ENCODE measurements around the gene SLC25A21.

SLC25A21 gene

DNA sequence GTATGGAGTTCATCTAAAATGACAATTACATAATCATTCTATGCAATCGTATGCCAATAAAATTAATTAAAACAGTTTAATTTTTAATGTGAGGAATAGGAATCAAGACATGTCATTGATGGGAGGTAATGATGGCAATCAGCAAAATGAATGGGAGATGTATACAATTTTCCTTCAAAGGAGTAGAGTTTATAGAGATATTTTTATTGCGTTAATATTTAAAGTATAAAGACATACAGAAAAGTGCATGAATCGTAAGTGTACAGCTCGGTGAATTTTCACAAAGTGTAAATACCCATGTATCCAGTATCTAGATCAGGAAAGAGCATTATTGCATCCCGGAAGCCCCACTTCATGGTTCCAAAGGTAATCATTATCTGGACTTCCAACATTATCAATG lies 26.5 kb upstream of the SLC25A21 start:
- no peaks in the 10 kb centered on the region for H3K27me3 ChIP-seq (ENCODE audit: control insufficient read depth, low read length)
- no peaks in the 10 kb centered on the region for H3K4me1 ChIP-seq (ENCODE audit: control insufficient read depth, low read length)
- no peaks in the 10 kb centered on the region for H3K36me3 ChIP-seq (ENCODE audit: control insufficient read depth, low read length)
- no peaks in the 10 kb centered on the region; the same call in 1 of the 2 replicates for H3K9me3 ChIP-seq (ENCODE audit: control insufficient read depth, insufficient read depth, low read length)
- H4K20me1 ChIP-seq (ENCODE audit: control insufficient read depth, insufficient read depth, low read depth, low read length) = no peaks in the 10 kb centered on the region
- no peaks in the 10 kb centered on the region for H3K79me2 ChIP-seq (ENCODE audit: control insufficient read depth, low read length)
- no peak for TF ChIP-seq EZH2phosphoT487 (IDR thresholded peaks at IDR 0.05; ENCODE audit: borderline replicate concordance, low read length)
- TF ChIP-seq, protein P1, sequence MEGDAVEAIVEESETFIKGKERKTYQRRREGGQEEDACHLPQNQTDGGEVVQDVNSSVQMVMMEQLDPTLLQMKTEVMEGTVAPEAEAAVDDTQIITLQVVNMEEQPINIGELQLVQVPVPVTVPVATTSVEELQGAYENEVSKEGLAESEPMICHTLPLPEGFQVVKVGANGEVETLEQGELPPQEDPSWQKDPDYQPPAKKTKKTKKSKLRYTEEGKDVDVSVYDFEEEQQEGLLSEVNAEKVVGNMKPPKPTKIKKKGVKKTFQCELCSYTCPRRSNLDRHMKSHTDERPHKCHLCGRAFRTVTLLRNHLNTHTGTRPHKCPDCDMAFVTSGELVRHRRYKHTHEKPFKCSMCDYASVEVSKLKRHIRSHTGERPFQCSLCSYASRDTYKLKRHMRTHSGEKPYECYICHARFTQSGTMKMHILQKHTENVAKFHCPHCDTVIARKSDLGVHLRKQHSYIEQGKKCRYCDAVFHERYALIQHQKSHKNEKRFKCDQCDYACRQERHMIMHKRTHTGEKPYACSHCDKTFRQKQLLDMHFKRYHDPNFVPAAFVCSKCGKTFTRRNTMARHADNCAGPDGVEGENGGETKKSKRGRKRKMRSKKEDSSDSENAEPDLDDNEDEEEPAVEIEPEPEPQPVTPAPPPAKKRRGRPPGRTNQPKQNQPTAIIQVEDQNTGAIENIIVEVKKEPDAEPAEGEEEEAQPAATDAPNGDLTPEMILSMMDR (IDR thresholded peaks at IDR 0.05; ENCODE audit: low read depth, low read length, poor library complexity, severe bottlenecking) = no peak
- H3K27ac ChIP-seq (ENCODE audit: low read depth, low read length) = no peak overlapping the region
- no peak overlapping the region for H3K4me2 ChIP-seq (ENCODE audit: low read length)
- no peaks in the 10 kb centered on the region for H3K9me2 ChIP-seq (replicated peaks; ENCODE audit: control insufficient read depth, low read length)
- no peak overlapping the region for H3K4me3 ChIP-seq (ENCODE audit: low read length)
- no peaks in the 10 kb centered on the region for H3F3A ChIP-seq (ENCODE audit: control insufficient read depth, insufficient read depth)

DNA sequence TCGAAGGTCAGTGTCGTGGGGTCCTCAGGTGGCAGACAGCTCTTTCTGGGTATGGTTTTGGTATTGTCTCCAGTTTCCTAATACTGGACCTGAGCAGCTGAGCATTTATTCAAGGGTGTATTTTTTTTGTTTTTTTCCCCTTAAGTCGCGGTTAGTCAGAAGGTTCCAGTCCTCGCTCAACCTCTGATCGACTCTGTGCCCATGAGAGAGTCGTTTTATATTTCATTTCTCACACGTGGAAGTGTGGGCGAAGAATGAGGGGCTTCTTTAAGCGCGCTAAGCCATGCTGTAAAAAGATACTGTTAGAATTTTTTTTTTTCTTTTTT lies 25.8 kb upstream of the SLC25A21 start:
- H3F3A ChIP-seq (ENCODE audit: control insufficient read depth, insufficient read depth) = no peaks in the 10 kb centered on the region
- H3K27ac ChIP-seq (ENCODE audit: low read depth, low read length) = no peak overlapping the region
- no peaks in the 10 kb centered on the region for H3K9me2 ChIP-seq (replicated peaks; ENCODE audit: control insufficient read depth, low read length)
- H3K27me3 ChIP-seq (ENCODE audit: control insufficient read depth, low read length) = no peaks in the 10 kb centered on the region
- no peaks in the 10 kb centered on the region; the same call in 1 of the 2 replicates for H3K9me3 ChIP-seq (ENCODE audit: control insufficient read depth, insufficient read depth, low read length)
- H3K36me3 ChIP-seq (ENCODE audit: control insufficient read depth, low read length) = no peaks in the 10 kb centered on the region
- no peaks in the 10 kb centered on the region for H3K4me1 ChIP-seq (ENCODE audit: control insufficient read depth, low read length)
- no peaks in the 10 kb centered on the region for H3K79me2 ChIP-seq (ENCODE audit: control insufficient read depth, low read length)
- no peak overlapping the region for H3K4me2 ChIP-seq (ENCODE audit: low read length)
- H4K20me1 ChIP-seq (ENCODE audit: control insufficient read depth, insufficient read depth, low read depth, low read length) = no peaks in the 10 kb centered on the region
- no peak overlapping the region for H3K4me3 ChIP-seq (ENCODE audit: low read length)
- TF ChIP-seq, protein P1 (IDR thresholded peaks at IDR 0.05; ENCODE audit: low read depth, low read length, poor library complexity, severe bottlenecking) = no peak
- TF ChIP-seq EZH2phosphoT487 (IDR thresholded peaks at IDR 0.05; ENCODE audit: borderline replicate concordance, low read length) = no peak

DNA sequence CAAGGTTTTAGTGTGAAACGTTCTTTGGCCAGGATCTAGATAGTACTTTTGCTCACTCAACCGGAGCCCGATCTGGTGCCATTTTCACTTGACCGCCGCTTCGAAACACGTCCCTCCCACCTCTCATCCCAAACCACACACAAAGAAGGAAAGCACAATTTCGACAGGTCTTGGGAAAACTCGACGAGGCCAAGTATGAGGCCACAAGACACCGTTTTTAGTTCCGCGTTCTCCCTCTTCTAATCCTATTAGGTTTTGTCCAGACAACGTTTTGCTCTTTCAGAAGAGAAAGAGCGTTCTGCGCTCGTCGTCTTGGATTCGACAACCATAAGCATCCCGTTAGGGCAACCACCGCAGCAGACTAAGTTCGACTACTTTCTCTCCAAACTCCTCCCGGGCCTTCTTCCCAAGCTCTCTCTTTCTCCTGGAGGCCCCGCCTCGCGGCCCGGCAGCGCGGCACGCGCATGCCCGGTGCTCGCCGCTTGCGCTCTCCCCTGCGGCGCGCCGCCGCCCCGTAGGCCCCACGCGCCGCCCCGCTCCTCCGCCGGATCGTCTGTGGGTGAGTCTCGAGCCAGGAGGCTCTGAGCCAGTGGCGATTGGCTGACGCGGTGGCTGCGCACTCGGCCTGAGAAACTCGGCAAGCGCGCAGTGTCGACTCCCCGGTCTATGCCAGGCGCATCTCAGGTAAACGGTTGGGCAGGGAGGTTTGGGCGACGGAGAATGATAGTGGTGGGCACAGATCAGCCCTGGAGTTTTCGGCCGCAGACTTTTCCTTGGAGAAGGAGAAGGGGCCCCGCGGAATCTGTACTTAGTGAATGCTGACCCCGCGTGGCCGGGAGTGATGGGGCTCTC lies 25.2 kb upstream of the SLC25A21 start, which contains the start of gene MIPOL1:
Gene MIPOL1, plus strand, starts transcription at position 517 of the 852 bp plus-strand sequence. CDS start 49,952 bp downstream, outside the sequence.
- TF ChIP-seq, protein P1 (IDR thresholded peaks at IDR 0.05; ENCODE audit: low read depth, low read length, poor library complexity, severe bottlenecking) = no peak
- TF ChIP-seq EZH2phosphoT487 (IDR thresholded peaks at IDR 0.05; ENCODE audit: borderline replicate concordance, low read length) = no peak
- Histone ChIP-seq H3K79me2 (ENCODE audit: control insufficient read depth, low read length) (no peaks in the 10 kb centered on the region), H3K27me3 (ENCODE audit: control insufficient read depth, low read length) (no peaks in the 10 kb centered on the region), H3F3A (ENCODE audit: control insufficient read depth, insufficient read depth) (no peaks in the 10 kb centered on the region), H3K36me3 (ENCODE audit: control insufficient read depth, low read length) (no peaks in the 10 kb centered on the region), H4K20me1 (ENCODE audit: control insufficient read depth, insufficient read depth, low read depth, low read length) (no peaks in the 10 kb centered on the region), H3K27ac (ENCODE audit: low read depth, low read length) (no peak within 1 kb of the TSS), H3K9me3 (ENCODE audit: control insufficient read depth, insufficient read depth, low read length) (no peaks in the 10 kb centered on the region; the same call in 1 of the 2 replicates), H3K9me2 (replicated peaks; ENCODE audit: control insufficient read depth, low read length) (no peaks in the 10 kb centered on the region), H3K4me1 (ENCODE audit: control insufficient read depth, low read length) (no peaks in the 10 kb centered on the region), H3K4me3 (ENCODE audit: low read length) (no peak within 1 kb of the TSS), H3K4me2 (ENCODE audit: low read length) (no peak within 1 kb of the TSS)

All from DOHH2 (cell line).